Uterus (tissue), 4 donors: ENCODE data around the gene ASAP2. TPM values are rescaled to one million over a fixed set of nuclear protein-coding genes. Genes with fewer than 3 reads are reported as not detected.
A peak's percentile ranks its signal among the peaks of the same experiment; 100 is the strongest.

Experiments
- DNase-seq, 2 donors: peaks; one replicate each; pipeline ENCODE4 v3.0.0-alpha.2; 2019 to 2020
- H3K27ac ChIP-seq, 2 donors: fragments of 200-600 bp; sonication (generic); 1 replicate in 1 of 2; 2 replicates in 1 of 2; pipeline ENCODE4 v1.5.1; 2016 to 2018
- H3K27me3 ChIP-seq, 2 donors: fragments of 200-600 bp; sonication (generic); one replicate each; pipeline ENCODE4 v1.5.1; 2018 to 2019; ENCODE audit warnings: control low read depth in 1 of 2
- H3K36me3 ChIP-seq, 2 donors: fragments of 200-600 bp; sonication (generic); one replicate each; pipeline ENCODE4 v1.5.1; 2019; ENCODE audit warnings: control low read depth in 1 of 2
- H3K4me1 ChIP-seq, 2 donors: fragments of 200-600 bp; sonication (generic); one replicate each; pipeline ENCODE4 v1.5.1; 2018 to 2019; ENCODE audit warnings: control low read depth in 1 of 2
- H3K4me3 ChIP-seq, 2 donors: fragments of 200-600 bp; sonication (generic); 1 replicate in 1 of 2; 2 replicates in 1 of 2; pipeline ENCODE4 v1.5.1; 2018 to 2019; ENCODE audit warnings: mild to moderate bottlenecking in 1 of 2
- H3K9me3 ChIP-seq, 2 donors: fragments of 200-600 bp; sonication (generic); one replicate each; pipeline ENCODE4 v1.5.1; 2019; ENCODE audit warnings: control low read depth in 1 of 2
- CTCF ChIP-seq, 4 experiments: fragments of 200-600 bp in 2 of 4; fragments of 450-650 bp in 2 of 4; sonication (generic) in 2 of 4; IDR thresholded peaks; one replicate each; pipeline ENCODE4 v1.5.1; 2016 to 2019; ENCODE audit warnings: antibody characterized with exemption in 4 of 4, mild to moderate bottlenecking in 2 of 4, moderate library complexity in 1 of 4
- POLR2A ChIP-seq, 2 donors: fragments of 450-650 bp; IDR thresholded peaks; one replicate each; pipeline ENCODE4 v1.6.1; 2016; ENCODE audit warnings: antibody characterized with exemption in 2 of 2, mild to moderate bottlenecking in 1 of 2, moderate library complexity in 1 of 2
- intact Hi-C: fragments of 100-400 bp; cut with DNase I; formaldehyde crosslinking; loops from one replicate; pipeline ENCODE4 v1.15.1; 2023; ENCODE audit warnings: low total_unique reads
- total RNA-seq, 4 donors: library from RNA; depleted of rRNA in 3 of 4; stranded (reverse); fragments of >200 nt in 3 of 4; gene quantifications; one replicate each; pipeline versions ENCODE4 v1.1.0 to v1.2.4, GENCODE V29; 2014 to 2023
- donor health status: DM: yes; HTN: yes; CAD: no.

The ASAP2 gene
- total RNA-seq, 4 donors from 2014 or later = 24.3 to 55.5 (median 31.3) TPM

GRCh38 chr2:9250498-9251153, 44.0 kb downstream of the ASAP2 start:
- Histone ChIP-seq H3K9me3 (no peaks in the 10 kb centered on the region), H3K27me3 (no peaks in the 10 kb centered on the region), H3K36me3 (no peaks in the 10 kb centered on the region), H3K4me3 (no peak overlapping the region), H3K4me1 (peaks cover 15% of the 10 kb centered on the region in 2 donors), H3K27ac (peak overlapping the region in 1 of 2 donors; percentile 23)
- intact Hi-C loops = no loop called here
- TF ChIP-seq POLR2A (IDR thresholded peaks at IDR 0.05) (no peak), CTCF (IDR thresholded peaks at IDR 0.05) (no peak)
- no peak for DNase-seq

DNA sequence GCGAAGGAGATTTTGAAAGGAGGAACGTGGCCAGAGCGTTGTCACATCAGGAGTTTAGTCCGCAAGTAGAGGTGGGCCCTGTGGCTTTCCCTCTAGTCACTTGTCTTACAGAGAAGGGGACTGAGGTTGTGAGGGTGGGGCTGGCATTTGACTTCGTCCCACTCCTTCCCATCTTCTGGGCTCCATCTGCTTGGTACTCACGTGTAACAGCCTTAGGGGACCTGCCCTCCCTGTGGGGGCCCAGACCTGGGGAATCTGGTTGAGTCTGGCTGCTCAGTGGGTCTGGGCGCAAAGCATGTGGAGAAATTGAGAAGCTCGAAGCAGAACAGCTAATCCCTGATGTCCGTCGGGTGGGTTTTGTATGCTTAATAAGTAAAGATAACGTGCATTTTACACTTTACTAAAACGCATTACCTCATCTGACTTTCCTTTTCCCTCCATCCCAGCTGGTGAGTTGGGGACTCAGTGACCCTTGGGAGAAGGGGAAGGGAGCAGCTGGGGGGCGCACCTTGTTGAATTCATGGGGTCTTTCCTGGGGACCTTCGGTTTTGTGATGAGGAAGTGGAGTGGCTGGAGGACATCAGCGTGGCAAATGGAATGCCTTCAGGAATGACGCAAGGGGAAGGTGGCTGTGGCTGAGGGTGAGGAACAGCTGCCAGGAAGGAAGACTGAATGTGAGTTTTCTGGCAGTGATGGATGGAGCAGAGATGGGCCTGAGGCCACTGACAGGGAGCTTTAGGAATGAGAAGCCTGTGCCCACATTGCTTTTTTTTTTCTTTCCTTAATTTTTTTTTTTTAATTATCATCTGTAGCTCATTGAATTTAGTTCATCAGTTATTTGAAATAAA, 44.8 kb downstream of the ASAP2 start:
- no peak for DNase-seq
- intact Hi-C loops = no loop called here
- H3K9me3 ChIP-seq = no peaks in the 10 kb centered on the region
- H3K36me3 ChIP-seq = no peaks in the 10 kb centered on the region
- H3K4me3 ChIP-seq = no peak overlapping the region
- peak overlapping the region; percentile 23 to 40 for H3K27ac ChIP-seq
- H3K27me3 ChIP-seq = no peaks in the 10 kb centered on the region
- TF ChIP-seq POLR2A (IDR thresholded peaks at IDR 0.05) = no peak
- no peak for TF ChIP-seq CTCF (IDR thresholded peaks at IDR 0.05)
- peaks cover 7 to 15% of the 10 kb centered on the region in 2 donors for H3K4me1 ChIP-seq

DNA sequence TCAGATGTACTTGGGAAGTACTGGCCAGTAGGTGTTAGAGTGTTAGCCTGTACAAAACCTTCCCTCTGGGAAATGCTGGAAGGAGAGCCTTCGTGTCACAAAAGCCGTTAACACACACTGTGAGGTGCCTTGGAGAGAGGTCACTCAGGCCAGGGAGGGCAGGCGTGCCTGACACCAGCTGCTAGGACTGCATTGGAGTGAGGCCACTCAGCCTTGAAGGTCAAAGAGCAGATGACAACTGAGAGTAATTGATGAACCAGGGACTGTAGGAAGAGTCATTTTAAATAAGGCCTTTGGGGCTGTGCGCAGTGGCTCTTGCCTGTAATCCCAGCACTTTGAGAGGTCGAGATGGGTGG, 45.4 kb downstream of the ASAP2 start:
- Histone ChIP-seq H3K9me3 (no peaks in the 10 kb centered on the region), H3K27ac (peak overlapping the region; percentile 23 to 40), H3K36me3 (no peaks in the 10 kb centered on the region), H3K4me3 (no peak overlapping the region), H3K27me3 (no peaks in the 10 kb centered on the region), H3K4me1 (peaks cover 9 to 13% of the 10 kb centered on the region in 2 donors)
- TF ChIP-seq POLR2A (IDR thresholded peaks at IDR 0.05) (no peak), CTCF (IDR thresholded peaks at IDR 0.05) (no peak)
- no peak for DNase-seq
- intact Hi-C loops = no loop called here

DNA sequence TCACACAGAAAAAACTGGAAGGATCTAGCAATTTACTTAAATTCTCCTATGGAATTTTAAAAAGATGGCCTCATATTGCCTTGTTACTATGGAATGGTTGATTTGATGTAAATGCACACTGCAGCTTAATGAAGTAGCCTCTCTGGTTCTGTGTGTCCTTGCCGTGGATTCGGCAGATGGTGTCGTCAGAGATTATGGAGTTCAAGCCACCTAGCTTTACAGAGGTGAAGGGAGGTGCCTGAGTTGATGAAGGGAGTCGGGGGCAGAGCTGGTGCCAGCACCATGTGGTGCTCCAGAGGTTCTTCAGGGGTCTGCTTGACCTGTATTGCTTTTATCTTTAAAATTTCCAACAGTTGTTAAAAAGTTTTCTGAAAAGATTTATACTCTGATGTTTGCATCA, 48.8 kb downstream of the ASAP2 start:
- peaks cover 10 to 21% of the 10 kb centered on the region in 2 donors for H3K4me1 ChIP-seq
- intact Hi-C loops = no loop called here

More for the DNA sequence above, 48.8 kb downstream of the ASAP2 start:
- no peak for DNase-seq
- Histone ChIP-seq H3K27ac (peak overlapping the region; percentile 54 to 93), H3K36me3 (no peaks in the 10 kb centered on the region), H3K4me3 (no peak overlapping the region), H3K27me3 (no peaks in the 10 kb centered on the region), H3K9me3 (no peaks in the 10 kb centered on the region)
- TF ChIP-seq POLR2A (IDR thresholded peaks at IDR 0.05) (no peak), CTCF (IDR thresholded peaks at IDR 0.05) (no peak)
